Natural killer cell (primary cell): ENCODE measurements around the gene PLA2G4A. TPM values are rescaled to one million over a fixed set of nuclear protein-coding genes. Genes with fewer than 3 reads are reported as not detected.

ENCODE experiments used
- ATAC-seq, 3 donors: fragments of 150-1000 bp in 2 of 3; fragments of 200-7000 bp in 1 of 3; cut with Tn5 transposase; 1 replicate in 1 of 3; 2 replicates in 2 of 3; pipeline ENCODE4 v1.10.0; 2021; ENCODE audit warnings: mild to moderate bottlenecking in 2 of 3, moderate library complexity in 2 of 3
- DNase-seq, 2 donors: peaks; one replicate each; pipeline versions ENCODE4 v3.0.0 to v3.0.0-alpha.2; 2013 to 2021; ENCODE audit warnings: mixed read lengths in 1 of 2
- H3K27ac ChIP-seq: one replicate; pipeline ENCODE4 v1.5.1; 2013; ENCODE audit warnings: mild to moderate bottlenecking, low read length
- H3K27me3 ChIP-seq: one replicate; pipeline ENCODE4 v1.6.1; 2013; ENCODE audit warnings: low read length; ENCODE audit not compliant: control insufficient read depth, insufficient read depth
- H3K36me3 ChIP-seq: one replicate; pipeline ENCODE4 v1.6.1; 2013; ENCODE audit warnings: low read length; ENCODE audit not compliant: control insufficient read depth, insufficient read depth
- H3K4me1 ChIP-seq: one replicate; pipeline ENCODE4 v1.6.1; 2013; ENCODE audit warnings: low read length; ENCODE audit not compliant: control insufficient read depth, insufficient read depth
- H3K4me3 ChIP-seq: one replicate; pipeline ENCODE4 v1.5.1; 2013; ENCODE audit warnings: low read length
- H3K9me3 ChIP-seq: one replicate; pipeline ENCODE4 v1.6.1; 2013; ENCODE audit warnings: low read length; ENCODE audit not compliant: control insufficient read depth, insufficient read depth
- H3K27ac Mint-ChIP-seq, 2 donors: one replicate each; pipeline ENCODE4 v1.8.0; 2022; ENCODE audit warnings: mild to moderate bottlenecking in 2 of 2, mixed read lengths in 2 of 2, moderate library complexity in 1 of 2
- H3K27me3 Mint-ChIP-seq, 2 donors: one replicate each; pipeline ENCODE4 v1.8.0; 2022; ENCODE audit warnings: low read depth in 2 of 2, mixed read lengths in 2 of 2
- H3K36me3 Mint-ChIP-seq: one replicate; pipeline ENCODE4 v1.8.0; 2022; ENCODE audit warnings: mixed read lengths
- H3K4me1 Mint-ChIP-seq, 2 donors: one replicate each; pipeline ENCODE4 v1.8.0; 2022; ENCODE audit warnings: mixed read lengths in 2 of 2
- H3K4me3 Mint-ChIP-seq: one replicate; pipeline ENCODE4 v1.8.0; 2022; ENCODE audit warnings: mild to moderate bottlenecking, moderate library complexity, mixed read lengths
- H3K9me3 Mint-ChIP-seq, 2 donors: one replicate each; pipeline ENCODE4 v1.8.0; 2022; ENCODE audit warnings: mixed read lengths in 2 of 2
- WGBS: methylation state at CpG from one replicate; pipeline ENCODE4 v1.1.7; 2013; ENCODE audit warnings: missing lambda C conversion rate; ENCODE audit not compliant: insufficient coverage; 5-methylcytosine and 5-hydroxymethylcytosine counted together
- intact Hi-C: fragments of 100-400 bp; cut with micrococcal nuclease; formaldehyde crosslinking; loops from one replicate; pipeline ENCODE4 v1.14.2; 2022
- total RNA-seq, 4 donors: library from RNA; stranded (reverse); fragments of 120-200 nt in 1 of 4; gene quantifications; one replicate each; pipeline versions ENCODE4 v1.2.3 to v1.2.4, GENCODE V29; 2013 to 2022
- TF ChIP-seq, protein P1 (sequence below): fragments of 200-600 bp; IDR thresholded peaks from one replicate; pipeline ENCODE4 v1.8.0; 2022; ENCODE audit warnings: antibody characterized with exemption

The PLA2G4A gene
- total RNA-seq, 3 donors from 2014 or later (not counting 1 experiment from before 2014, with no cell fraction given) = 0.33 to 1.3 (median 0.45) TPM

DNA sequence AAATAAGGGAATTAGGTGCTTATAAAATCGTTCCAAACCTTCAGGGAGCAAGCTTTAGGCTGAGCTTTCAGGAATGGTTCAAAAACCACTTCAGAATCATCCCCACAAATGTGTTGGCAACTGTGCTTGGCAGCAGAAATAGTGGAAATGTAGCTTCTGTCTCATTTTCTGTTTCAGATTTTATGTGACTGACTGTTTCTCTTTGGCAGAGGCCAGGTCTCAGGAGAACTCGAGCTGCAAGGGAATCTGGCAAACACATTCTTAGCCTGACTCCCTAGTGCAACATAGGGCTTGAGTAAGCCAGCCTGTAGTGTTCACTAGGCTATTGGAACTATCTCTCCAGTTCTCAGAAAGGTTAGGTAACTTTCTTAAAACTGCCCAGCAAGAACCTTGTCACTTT is 128.6 kb downstream of the PLA2G4A start:
- H3K9me3 ChIP-seq = no peaks in the 10 kb centered on the region
- intact Hi-C loops = no loop called here
- no peaks in the 10 kb centered on the region for H3K27me3 ChIP-seq
- no peaks in the 10 kb centered on the region for H3K36me3 ChIP-seq
- H3K27ac Mint-ChIP-seq = no peak overlapping the region
- no peak overlapping the region for H3K4me3 ChIP-seq
- H3K4me1 ChIP-seq = no peaks in the 10 kb centered on the region
- TF ChIP-seq, protein P1, sequence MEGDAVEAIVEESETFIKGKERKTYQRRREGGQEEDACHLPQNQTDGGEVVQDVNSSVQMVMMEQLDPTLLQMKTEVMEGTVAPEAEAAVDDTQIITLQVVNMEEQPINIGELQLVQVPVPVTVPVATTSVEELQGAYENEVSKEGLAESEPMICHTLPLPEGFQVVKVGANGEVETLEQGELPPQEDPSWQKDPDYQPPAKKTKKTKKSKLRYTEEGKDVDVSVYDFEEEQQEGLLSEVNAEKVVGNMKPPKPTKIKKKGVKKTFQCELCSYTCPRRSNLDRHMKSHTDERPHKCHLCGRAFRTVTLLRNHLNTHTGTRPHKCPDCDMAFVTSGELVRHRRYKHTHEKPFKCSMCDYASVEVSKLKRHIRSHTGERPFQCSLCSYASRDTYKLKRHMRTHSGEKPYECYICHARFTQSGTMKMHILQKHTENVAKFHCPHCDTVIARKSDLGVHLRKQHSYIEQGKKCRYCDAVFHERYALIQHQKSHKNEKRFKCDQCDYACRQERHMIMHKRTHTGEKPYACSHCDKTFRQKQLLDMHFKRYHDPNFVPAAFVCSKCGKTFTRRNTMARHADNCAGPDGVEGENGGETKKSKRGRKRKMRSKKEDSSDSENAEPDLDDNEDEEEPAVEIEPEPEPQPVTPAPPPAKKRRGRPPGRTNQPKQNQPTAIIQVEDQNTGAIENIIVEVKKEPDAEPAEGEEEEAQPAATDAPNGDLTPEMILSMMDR = no peak
- H3K9me3 Mint-ChIP-seq = no peaks in the 10 kb centered on the region
- H3K36me3 Mint-ChIP-seq = no peaks in the 10 kb centered on the region
- ATAC-seq (no peak), DNase-seq (no peak)
- no peak overlapping the region for H3K27ac ChIP-seq
- H3K27me3 Mint-ChIP-seq = no peaks in the 10 kb centered on the region
- no peak overlapping the region for H3K4me3 Mint-ChIP-seq
- H3K4me1 Mint-ChIP-seq = no peaks in the 10 kb centered on the region
- WGBS = 46% methylated on average over 2 of the region's 2 CpGs

DNA sequence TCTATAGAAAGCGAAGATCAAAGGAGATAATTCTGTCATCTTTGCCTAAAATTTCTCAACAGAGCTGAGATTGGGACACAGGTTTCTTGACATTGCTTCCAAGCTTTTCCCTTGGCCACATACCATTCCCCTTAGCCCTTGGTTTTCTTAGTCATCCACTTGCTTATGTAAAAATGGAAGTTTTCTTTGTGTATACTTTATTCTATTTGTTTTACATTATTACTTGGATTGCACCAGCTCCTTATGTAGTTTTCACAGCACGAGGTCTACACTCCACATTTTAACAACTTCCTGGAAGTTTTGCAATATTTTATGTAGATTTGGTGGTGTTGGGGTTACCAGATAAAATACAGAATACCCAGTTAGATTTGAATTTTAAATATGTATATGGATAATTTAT is 129.8 kb downstream of the PLA2G4A start:
- no peaks in the 10 kb centered on the region for H3K4me1 ChIP-seq
- Mint-ChIP-seq H3K27me3 (no peaks in the 10 kb centered on the region), H3K9me3 (no peaks in the 10 kb centered on the region), H3K36me3 (no peaks in the 10 kb centered on the region), H3K27ac (no peak overlapping the region), H3K4me3 (no peak overlapping the region), H3K4me1 (no peaks in the 10 kb centered on the region)
- DNase-seq (no peak), ATAC-seq (no peak)
- intact Hi-C loops = no loop called here
- 70% methylated on average over 1 of the region's 2 CpGs for WGBS
- H3K4me3 ChIP-seq = no peak overlapping the region
- H3K27me3 ChIP-seq = no peaks in the 10 kb centered on the region
- H3K27ac ChIP-seq = no peak overlapping the region
- TF ChIP-seq, protein P1 = no peak
- H3K36me3 ChIP-seq = no peaks in the 10 kb centered on the region
- H3K9me3 ChIP-seq = no peaks in the 10 kb centered on the region

DNA sequence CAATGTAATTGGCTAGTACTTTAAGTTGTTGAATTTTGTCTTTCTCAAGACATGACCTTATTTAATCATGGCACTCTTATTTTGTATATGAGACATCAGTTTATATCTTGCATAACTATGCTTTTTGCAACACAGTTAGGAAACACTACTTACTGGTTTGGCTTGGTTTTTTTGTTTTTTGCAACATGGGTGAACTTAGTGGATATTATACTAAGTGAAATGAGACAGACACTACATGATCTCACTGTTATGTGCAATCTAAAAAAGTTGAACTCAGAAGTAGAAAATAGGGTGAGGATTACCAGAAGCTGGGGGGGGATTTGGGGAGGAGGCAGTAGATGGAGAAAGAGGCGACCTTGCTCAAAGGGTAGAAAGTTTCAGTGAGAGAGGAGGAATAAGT is 132.1 kb downstream of the PLA2G4A start:
- intact Hi-C loops = no loop called here
- Histone ChIP-seq H3K4me1 (no peaks in the 10 kb centered on the region), H3K27ac (no peak overlapping the region), H3K4me3 (no peak overlapping the region), H3K9me3 (no peaks in the 10 kb centered on the region), H3K27me3 (no peaks in the 10 kb centered on the region), H3K36me3 (no peaks in the 10 kb centered on the region)
- no peaks in the 10 kb centered on the region for H3K27me3 Mint-ChIP-seq
- H3K9me3 Mint-ChIP-seq = no peaks in the 10 kb centered on the region
- DNase-seq (no peak), ATAC-seq (no peak)
- no peak overlapping the region for H3K4me3 Mint-ChIP-seq
- H3K4me1 Mint-ChIP-seq = no peaks in the 10 kb centered on the region
- no peak overlapping the region for H3K27ac Mint-ChIP-seq
- no peaks in the 10 kb centered on the region for H3K36me3 Mint-ChIP-seq
- TF ChIP-seq, protein P1 = no peak
- 70% methylated on average over 1 of the region's 1 CpG for WGBS

DNA sequence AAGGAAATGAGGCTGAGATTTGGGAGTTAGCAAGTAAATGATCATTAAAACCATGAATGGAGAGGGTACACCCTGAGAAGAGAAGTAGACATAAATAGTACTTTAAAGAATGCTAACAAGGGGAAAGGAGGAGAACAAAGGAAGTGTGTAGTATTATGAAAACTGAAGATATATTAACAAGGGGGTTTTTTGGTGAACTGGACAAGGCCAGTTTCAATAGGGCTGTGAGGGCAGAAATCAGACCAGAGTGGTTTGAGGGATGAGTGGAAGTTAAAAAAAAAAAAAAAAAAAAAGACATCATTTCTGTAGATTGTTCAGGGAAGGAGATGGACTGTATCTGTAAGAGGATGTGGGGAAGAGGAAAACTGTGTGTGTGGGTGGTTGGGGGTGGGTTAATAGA is 137.1 kb downstream of the PLA2G4A start:
- Mint-ChIP-seq H3K9me3 (peaks cover 0 to 2% of the 10 kb centered on the region in 2 donors), H3K27me3 (no peaks in the 10 kb centered on the region), H3K36me3 (no peaks in the 10 kb centered on the region), H3K4me1 (no peaks in the 10 kb centered on the region), H3K27ac (no peak overlapping the region), H3K4me3 (no peak overlapping the region)
- Histone ChIP-seq H3K4me1 (no peaks in the 10 kb centered on the region), H3K27ac (no peak overlapping the region), H3K9me3 (no peaks in the 10 kb centered on the region), H3K36me3 (no peaks in the 10 kb centered on the region), H3K27me3 (no peaks in the 10 kb centered on the region), H3K4me3 (no peak overlapping the region)
- no peak for DNase-seq
- TF ChIP-seq, protein P1 = no peak
- ATAC-seq = no peak
- intact Hi-C loops = no loop called here
